OCI-LY3 (cell line): ENCODE results near the gene CYB561D1.

Experiments used
- CTCF ChIP-seq: fragments of 200-600, 300-600 bp; sonication (generic); IDR thresholded peaks from 2 replicates; pipeline ENCODE4 v1.5.1; 2014; ENCODE audit warnings: antibody characterized with exemption, low read length, low read depth
- EZH2phosphoT487 ChIP-seq: fragments of 200-600 bp; shearing (Covaris generic); IDR thresholded peaks from 2 replicates; pipeline ENCODE4 v1.6.1; 2018; ENCODE audit warnings: antibody characterized with exemption, mixed run types, low read depth

GRCh38 chr1:109530457-109531087 lies 36.7 kb downstream of the CYB561D1 start:
- no peak for TF ChIP-seq CTCF
- TF ChIP-seq EZH2phosphoT487: no peak
